Effector CD8-positive, alpha-beta T cell (primary cell): Measurements from ENCODE around the gene PRKCZ.

Experiments
- DNase-seq: peaks from one replicate; lab custom pipeline; 2025; lab: John Stamatoyannopoulos, UW

The PRKCZ gene

DNA sequence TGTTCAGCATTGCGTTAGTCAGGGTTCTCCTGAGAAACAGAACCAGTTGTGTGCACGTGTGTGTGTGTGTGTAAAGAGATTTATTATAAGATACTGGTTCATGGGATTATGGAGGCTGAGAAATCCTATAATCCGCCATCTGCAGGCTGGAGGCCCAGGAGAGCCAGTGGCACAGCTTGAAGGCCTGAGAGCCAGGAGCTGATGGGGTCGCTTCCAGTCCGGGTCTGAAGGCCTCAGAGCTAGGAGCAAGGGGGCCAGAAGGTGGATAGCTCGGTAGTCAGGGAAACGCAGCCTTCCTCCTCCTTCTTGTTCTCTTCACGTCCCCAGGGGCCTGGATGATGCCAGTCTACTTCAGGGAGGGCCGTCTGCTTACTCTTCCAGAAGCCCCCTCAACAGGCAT is 106.7 kb downstream of the PRKCZ start:
- DNase-seq: no peak

- DNase-seq: no peak
These were observed 107.6 kb downstream of the PRKCZ start for GRCh38 chr1:2157856-2158255.

GRCh38 chr1:2158272-2158671 is 108.1 kb downstream of the PRKCZ start:
- DNase-seq: no peak

DNA sequence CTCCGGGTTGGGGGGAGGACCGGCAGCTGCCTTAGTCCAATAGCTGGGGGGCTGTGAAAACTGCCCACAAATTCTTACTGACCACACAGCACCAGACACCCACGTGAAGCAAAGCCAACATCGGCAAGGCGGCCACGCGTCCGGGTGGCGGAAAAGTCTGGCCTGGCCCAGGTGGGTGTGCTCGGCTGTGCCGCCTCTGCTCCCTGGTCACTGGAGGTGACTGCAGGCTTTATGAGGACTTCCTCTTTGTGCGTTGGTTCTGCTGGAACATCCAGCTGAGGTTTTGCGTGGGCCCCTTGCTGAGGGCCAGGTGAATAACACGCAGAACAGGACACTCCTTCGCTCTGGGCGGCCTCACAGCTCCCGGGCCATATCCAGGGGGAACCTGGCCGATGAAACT is 108.9 kb downstream of the PRKCZ start:
- DNase-seq: no peak

DNA sequence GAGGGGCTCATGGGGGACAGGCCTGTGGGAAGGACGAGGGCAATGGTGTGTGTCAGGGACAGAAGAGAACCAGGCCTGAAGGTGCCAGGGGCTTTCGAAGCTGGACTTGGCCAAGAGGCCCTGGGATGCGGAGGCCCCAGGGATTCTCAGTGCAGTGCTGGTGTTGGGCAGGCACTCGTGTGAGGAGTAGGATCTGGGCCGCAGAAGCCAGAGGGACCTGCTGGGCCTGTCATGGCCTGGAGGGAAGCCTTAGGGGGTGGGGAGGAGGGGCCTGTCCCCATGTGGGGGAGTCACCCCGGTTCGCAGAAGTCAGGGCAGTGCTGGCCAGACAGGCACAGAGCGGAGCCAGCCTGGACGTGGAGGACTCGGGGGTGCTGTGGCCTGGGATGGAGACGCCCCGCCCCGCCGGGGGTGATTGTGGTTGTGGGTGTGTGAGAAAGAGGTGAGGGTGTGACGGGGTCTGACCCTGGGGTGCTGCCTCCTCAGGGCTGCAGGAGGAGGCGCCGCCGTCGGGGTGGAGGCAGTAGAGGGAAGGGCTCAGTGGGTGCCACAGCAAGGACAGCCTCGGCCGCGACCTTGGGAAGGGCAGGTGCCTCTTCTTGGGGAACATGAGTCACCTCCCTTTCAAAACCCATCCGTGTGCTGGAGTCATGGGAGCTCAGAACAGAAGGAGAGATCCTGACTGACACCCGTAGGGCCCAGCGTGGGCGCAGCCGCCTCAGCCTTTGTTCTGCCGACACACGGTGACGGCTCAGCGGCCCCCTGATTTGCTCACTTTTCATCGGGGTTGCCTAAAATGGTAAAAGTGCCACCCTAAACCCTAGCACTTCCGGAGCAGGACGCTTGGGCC is 110.5 kb downstream of the PRKCZ start:
- no peak for DNase-seq

GRCh38 chr1:2163205-2163604 is 113.0 kb downstream of the PRKCZ start:
- peak; percentile 20 for DNase-seq

DNA sequence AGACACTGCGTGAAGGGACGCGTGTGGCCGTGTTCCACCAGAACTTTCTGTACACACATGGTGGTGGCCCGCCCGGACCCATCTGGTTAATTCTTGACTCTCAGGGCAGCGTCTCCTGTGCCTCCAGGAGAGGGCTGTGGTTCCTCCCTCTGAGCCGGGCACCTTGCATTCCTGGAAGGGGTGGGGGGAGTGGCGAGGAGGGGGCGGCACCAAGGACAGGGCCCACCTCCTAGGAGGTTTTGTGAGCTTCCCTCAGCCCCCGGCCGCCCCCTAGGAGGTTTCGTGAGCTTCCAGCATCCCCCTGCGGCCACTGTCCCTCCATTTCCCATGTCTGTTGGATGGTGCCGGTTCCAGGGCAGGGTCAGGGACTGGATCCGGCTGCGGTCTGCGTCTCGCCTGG is 115.4 kb downstream of the PRKCZ start:
- no peak for DNase-seq

DNA sequence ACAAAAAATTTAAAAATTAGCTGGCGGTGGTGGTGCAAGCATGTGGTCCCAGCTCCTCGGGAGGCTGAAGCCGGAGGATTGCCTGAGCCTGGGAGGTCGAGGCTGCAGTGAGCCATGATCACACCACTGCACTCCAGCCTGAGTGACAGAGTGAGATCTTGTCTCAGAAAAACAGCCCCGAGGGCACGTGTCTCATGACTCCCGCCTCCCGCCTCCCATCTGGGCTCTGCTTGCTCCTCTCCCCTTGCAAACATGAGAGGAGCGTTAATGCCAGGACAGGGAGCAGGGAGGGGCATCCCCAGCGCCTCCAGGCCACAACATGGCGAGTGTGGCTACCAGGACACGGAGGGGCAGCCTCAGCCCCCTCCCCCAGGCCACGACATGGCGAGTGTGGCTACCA is 116.0 kb downstream of the PRKCZ start:
- no peak for DNase-seq

DNA sequence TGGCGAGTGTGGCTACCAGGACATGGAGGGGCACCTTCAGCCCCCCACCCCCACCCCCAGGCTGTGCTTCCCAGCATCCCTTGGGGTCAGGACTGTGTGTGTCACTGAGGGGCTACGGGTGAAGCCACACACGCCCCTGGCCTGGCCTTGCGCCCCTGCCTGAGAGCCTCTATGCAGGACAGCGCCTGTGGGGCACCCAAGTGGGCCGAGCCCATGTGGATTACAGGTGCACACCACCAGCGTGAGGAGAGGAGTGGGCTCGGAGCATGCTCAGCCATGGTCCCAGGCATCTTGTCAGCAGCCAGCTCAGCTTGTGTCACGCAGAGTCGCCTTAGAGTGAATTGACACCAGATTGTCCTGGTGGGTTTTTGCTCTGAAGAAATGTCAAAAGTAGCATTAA is 116.5 kb downstream of the PRKCZ start:
- DNase-seq: no peak

DNA sequence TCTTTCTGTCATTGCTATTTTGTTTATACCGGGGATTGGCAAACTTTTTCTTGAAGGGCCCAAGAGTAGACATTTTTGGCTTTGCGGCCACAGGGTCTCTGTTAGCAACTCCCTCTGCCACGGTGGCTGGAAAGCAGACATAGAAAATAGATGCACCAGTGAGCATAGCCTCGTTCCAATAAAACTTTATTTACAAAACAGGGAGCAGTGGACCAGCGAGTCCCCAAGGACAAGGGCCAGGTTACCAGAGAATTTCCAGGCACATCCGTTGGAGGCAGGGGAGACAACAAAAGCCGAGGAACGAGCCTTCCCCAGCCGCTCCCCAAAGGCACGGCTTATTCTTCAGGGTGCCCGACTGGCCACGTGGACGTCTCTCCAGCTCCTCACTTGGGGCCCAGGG is 117.9 kb downstream of the PRKCZ start:
- DNase-seq: no peak

DNA sequence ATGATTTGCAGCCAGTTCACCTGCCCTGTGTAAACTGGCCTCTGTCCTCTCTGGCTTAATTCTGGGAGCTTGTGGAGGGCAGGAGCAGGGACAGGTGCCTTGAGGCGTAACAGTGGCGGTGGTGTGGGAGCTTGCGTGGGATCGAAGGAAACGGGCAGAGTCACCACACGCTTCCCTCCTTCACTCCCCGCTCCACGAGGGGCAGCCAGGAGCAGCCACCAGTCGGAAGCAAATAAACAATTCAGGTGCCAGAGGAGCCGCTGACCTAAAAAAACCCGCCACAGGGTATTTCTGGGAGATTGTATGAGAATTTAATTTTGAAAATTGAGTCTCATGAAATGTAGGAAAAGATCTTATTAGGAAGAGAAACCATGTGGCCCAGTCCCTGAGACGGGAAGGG is 118.3 kb downstream of the PRKCZ start:
- DNase-seq: no peak

DNA sequence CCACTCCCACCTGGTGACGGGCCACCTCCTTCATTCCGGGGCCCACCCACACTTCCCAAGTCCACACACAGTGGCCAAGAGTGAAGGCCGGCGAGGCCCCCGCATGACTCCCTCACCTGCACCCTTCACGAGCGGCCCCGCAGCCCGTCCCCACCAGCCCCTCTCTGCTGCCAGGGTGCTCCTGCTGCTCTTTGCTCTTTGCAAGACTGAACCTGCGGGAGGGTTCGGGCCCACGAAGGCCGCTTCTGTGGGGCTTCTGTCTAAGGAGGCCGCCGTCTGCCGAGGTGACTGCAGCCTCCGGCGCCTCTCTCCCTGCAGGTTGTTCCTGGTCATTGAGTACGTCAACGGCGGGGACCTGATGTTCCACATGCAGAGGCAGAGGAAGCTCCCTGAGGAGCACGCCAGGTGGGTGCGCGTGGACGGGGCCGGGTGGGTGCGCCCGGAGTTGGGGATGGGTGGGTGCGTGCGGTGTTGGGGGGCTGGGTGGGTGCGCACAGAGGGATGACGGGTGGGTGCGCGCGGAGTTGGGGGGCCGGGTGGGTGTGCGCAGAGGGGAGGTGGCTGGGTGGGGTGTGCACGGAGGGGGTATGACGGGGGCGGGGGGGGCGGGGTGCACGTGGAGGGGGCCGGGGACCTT is 119.1 kb downstream of the PRKCZ start:
- no peak for DNase-seq

GRCh38 chr1:2170211-2170610 is 120.0 kb downstream of the PRKCZ start:
- no peak for DNase-seq

DNA sequence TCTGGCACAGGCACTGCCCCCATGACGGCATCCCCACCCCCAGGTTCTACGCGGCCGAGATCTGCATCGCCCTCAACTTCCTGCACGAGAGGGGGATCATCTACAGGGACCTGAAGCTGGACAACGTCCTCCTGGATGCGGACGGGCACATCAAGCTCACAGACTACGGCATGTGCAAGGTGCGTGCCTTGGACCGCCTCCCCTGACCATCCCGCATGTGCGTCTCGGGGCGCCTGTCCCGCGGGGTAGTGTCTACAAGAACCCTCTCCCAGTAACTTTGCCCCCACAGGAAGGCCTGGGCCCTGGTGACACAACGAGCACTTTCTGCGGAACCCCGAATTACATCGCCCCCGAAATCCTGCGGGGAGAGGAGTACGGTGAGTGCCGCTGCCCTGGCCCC is 121.8 kb downstream of the PRKCZ start:
- DNase-seq: no peak

GRCh38 chr1:2172551-2173146 is 122.4 kb downstream of the PRKCZ start:
- DNase-seq: no peak

DNA sequence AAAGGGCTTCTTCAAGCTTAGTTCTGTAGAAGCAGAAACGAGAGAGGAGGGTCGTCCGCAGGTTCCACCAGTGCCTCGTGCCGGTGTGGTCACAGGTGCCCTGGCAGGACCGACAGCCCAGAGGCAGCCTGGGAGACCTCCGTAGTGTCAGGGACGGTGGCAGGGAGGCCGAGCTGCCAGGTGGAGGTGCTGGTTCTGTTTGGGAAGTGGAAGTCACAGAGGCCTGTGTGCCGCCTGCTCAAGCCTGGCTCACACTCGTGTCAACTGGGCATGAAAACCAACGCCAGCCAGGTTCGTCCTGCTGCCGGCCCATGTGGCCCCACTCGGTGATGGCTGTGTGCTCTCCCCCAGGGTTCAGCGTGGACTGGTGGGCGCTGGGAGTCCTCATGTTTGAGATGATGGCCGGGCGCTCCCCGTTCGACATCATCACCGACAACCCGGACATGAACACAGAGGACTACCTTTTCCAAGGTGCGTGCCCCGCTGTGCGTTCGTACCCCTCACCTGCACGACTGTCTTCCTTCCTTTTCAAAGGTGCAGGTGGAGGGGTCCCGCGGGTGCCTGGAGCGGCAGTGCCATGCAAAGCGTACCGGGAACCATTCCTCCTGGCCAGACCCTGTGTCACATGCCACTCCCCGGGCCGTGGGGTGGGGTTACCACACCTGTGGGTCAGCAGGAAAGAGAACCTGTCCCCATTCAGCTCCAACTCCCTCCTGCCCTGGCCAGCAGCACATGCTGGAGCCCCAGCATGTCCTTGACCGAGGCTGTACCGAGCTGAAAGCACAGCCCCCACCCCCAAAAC is 123.5 kb downstream of the PRKCZ start:
- DNase-seq: no peak

- no peak for DNase-seq
These were observed 124.3 kb downstream of the PRKCZ start for GRCh38 chr1:2174348-2175054.

DNA sequence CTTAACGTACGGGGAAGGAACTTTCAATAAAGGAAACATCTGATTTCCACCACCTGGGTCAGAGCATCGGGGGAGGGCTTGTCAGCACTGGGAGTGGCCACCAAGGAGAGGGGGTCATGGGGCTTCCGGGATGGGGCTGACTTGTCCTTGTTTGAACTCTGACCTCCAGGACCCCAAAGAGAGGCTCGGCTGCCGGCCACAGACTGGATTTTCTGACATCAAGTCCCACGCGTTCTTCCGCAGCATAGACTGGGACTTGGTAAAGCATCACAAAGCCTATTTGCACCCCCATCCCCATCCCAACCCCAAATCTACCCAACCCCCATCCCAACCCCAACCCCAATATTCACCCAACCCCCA is 124.8 kb downstream of the PRKCZ start:
- no peak for DNase-seq

DNA sequence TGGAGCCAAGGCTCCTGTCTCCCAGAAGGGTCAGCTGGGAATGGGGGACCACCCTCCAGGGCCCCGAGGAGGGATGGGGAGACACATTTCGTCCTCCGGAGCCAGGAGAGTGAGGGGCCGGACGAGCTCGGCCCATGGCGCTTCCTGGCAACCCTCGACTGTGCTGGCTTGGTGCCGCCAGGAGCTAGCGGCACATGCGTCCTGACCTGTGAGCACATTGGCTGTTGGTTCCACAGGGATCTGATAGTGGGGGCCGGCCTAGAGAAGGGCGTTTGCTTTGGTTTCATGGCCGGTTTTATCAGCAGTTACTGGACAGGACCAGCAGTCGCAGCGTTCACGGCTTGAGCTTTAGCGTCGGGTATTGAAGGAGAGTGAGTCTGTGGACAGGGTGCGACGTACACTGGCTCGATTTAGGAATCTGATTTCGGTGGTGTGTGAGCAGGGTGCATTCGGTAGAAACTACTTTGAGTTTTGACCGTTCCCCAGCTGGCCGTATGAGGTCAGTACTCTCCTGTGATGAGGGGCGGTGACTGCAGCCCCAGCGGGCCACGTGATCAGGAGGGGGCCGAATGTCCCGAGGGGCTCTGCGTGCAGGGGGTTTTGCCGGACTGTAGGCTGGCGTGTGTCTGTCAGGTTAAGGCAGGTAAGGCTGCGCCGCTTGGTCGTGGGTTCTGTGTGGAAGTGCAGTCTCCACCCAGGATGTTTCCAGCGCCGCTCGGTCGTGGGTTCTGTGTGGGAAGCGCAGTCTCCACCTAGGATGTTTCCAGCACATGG is 125.7 kb downstream of the PRKCZ start:
- no peak for DNase-seq

- no peak for DNase-seq
These were observed 126.4 kb downstream of the PRKCZ start for GRCh38 chr1:2176615-2177014.

GRCh38 chr1:2177541-2177940 is 127.3 kb downstream of the PRKCZ start:
- DNase-seq: no peak
